Gastrocnemius medialis (tissue), 4 donors: ENCODE measurements around the gene ZNF99.
"Not testable (repeated sequence)": the region's sequence is repeated elsewhere in the genome, so short reads cannot be mapped to it uniquely, and the experiment has no call there.

Source experiments
- POLR2A ChIP-seq, 2 donors: fragments of 450-650 bp; IDR thresholded peaks; one replicate each; pipeline ENCODE4 v1.6.1; 2017; ENCODE audit warnings: antibody characterized with exemption in 2 of 2, mild to moderate bottlenecking in 2 of 2, moderate library complexity in 2 of 2
- TF ChIP-seq, protein P1 (sequence below), 5 experiments: fragments of 450-650 bp in 3 of 5; fragments of 200-600 bp in 2 of 5; sonication (generic) in 2 of 5; IDR thresholded peaks in 4 of 5; conservative IDR thresholded peaks in 1 of 5; 1 replicate in 4 of 5; 2 replicates in 1 of 5; pipeline ENCODE4 v1.5.1; 2016 to 2019; ENCODE audit warnings: antibody characterized with exemption in 5 of 5, mild to moderate bottlenecking in 3 of 5, moderate library complexity in 3 of 5

DNA sequence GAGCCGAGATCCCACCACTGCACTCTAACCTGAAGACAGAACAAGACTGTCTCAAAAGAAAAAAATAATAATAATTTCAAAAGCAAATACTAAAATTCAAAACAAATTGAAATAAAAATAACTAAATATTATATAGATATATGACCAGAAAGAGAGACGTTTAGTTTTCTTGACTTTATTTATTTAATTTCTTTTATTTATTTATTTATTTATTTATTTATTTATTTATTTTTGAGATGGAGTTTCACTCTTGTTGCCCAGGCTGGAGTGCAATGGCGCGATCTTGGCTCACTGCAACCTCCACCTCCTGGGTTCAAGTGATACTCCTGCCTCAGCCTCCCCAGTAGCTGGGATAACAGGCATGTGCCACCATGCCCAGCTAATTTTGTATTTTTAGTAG lies 8.9 kb upstream of the ZNF99 start:
- TF ChIP-seq, protein P1, sequence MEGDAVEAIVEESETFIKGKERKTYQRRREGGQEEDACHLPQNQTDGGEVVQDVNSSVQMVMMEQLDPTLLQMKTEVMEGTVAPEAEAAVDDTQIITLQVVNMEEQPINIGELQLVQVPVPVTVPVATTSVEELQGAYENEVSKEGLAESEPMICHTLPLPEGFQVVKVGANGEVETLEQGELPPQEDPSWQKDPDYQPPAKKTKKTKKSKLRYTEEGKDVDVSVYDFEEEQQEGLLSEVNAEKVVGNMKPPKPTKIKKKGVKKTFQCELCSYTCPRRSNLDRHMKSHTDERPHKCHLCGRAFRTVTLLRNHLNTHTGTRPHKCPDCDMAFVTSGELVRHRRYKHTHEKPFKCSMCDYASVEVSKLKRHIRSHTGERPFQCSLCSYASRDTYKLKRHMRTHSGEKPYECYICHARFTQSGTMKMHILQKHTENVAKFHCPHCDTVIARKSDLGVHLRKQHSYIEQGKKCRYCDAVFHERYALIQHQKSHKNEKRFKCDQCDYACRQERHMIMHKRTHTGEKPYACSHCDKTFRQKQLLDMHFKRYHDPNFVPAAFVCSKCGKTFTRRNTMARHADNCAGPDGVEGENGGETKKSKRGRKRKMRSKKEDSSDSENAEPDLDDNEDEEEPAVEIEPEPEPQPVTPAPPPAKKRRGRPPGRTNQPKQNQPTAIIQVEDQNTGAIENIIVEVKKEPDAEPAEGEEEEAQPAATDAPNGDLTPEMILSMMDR (IDR thresholded peaks at IDR 0.05 in 4 of 5, conservative IDR thresholded peaks at IDR 0.05 in 1 of 5) = not testable (repeated sequence)
- not testable (repeated sequence) for TF ChIP-seq POLR2A (IDR thresholded peaks at IDR 0.05)
